ENCODE data around the gene TNFRSF9. TPM values are rescaled to one million over a fixed set of nuclear protein-coding genes. Genes with fewer than 3 reads are reported as not detected.

TNFRSF9 gene
- total RNA-seq, 4 donors from 2014 or later, result 0.48 TPM; not detected in 3

- peaks cover 0 to 55% (median 16%) of the 10 kb centered on the region in 4 donors for H3K36me3 ChIP-seq
- intact Hi-C loops (cut with DNase I; ENCODE audit: low total_unique reads) (no loop called here), in situ Hi-C loops (cut with MboI; ENCODE audit: low pct_ligation_motif_present in 1 of 4, low pct_unique_long_range_greater_than_20kb in 1 of 4, low sequenced_read_pairs in 3 of 4) (loop anchor here in 2 of 4 donors (10.0 to 25.0 kb wide), 2 partner anchors 339 to 887 kb away; partner anchors contain the start of gene SLC45A1 (in 1 of the 2))
- no peaks in the 10 kb centered on the region for H3K27me3 ChIP-seq
- 50 to 84% methylated on average over 5 to 8 of the region's 8 CpGs for WGBS, 2 donors (ENCODE audit: low coverage in 1 of 2)
- peaks cover 0 to 5% (median 0%) of the 10 kb centered on the region in 4 donors for H3K4me1 ChIP-seq
- TF ChIP-seq POLR2AphosphoS5 (IDR thresholded peaks at IDR 0.05) (peak in 1 of 3 donors; percentile 25), EP300 (IDR thresholded peaks at IDR 0.05; ENCODE audit: low read depth) (no peak), CTCF (IDR thresholded peaks at IDR 0.05) (peak; percentile 74 to 90 (median 87)), POLR2A (IDR thresholded peaks at IDR 0.05) (no peak)
- peak; percentile 80 for DNase-seq
- no peak overlapping the region for H3K27ac ChIP-seq
- no peak overlapping the region for H3K4me3 ChIP-seq
- no peaks in the 10 kb centered on the region for H3K9me3 ChIP-seq
Measured at GRCh38 chr1:7975212-7975865, 34.7 kb upstream of the TNFRSF9 start.

DNA sequence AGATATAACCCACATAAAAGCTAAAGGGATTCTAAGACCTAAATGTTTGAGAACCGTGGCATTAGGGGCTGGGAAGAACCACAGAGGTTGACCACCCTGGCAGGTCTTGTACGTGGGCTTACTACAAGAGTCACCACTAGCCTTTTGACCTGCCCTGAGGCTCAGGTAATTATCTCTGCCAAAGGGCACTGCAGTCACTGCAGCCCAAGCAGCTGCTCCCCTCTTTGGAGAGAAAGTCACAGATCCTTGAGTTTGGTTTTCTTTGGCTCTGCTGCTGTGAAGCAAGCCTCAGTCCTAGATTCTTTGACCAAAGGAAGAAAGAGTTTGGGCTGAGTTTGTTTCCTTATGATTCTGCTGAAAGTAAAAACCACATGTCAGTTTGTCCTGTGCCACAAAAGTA lies 32.4 kb upstream of the TNFRSF9 start:
- WGBS, 2 donors (ENCODE audit: low coverage in 1 of 2), result 82% methylated on average over 2 of the region's 2 CpGs; no CpG with 5 or more reads in 1 of the 2 donors
- intact Hi-C loops (cut with DNase I; ENCODE audit: low total_unique reads), result no loop called here
- H3K36me3 ChIP-seq, result peaks cover 0 to 54% (median 13%) of the 10 kb centered on the region in 4 donors

DNA sequence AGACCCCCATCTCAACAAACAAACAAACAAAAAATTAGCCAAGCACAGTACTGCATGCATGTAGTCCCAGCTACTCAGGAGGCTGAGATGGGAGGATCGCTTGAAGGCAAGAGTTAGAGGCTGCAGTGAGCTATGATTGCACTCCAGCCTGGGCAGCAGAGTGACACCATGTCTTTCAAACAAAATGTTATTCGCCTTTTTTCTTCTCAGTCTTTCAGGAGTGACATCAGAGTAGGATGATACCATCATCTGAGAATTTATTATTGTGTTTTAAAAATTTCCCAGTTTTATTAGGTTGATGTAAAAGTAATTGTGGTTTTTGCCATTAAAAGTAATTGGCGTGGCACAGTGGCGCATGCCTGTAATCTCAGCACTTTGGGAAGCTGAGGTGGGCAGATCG lies 31.6 kb upstream of the TNFRSF9 start:
- in situ Hi-C loops (cut with MboI; ENCODE audit: low pct_ligation_motif_present in 1 of 4, low pct_unique_long_range_greater_than_20kb in 1 of 4, low sequenced_read_pairs in 3 of 4), result loop anchor here in 1 of 4 donors (10.0 kb wide), 1 partner anchor 343 kb away; the partner anchor contains the start of gene SLC45A1

More for the DNA sequence above, 32.4 kb upstream of the TNFRSF9 start:
- in situ Hi-C loops (cut with MboI; ENCODE audit: low pct_ligation_motif_present in 1 of 4, low pct_unique_long_range_greater_than_20kb in 1 of 4, low sequenced_read_pairs in 3 of 4), result loop anchor here in 1 of 4 donors (10.0 kb wide), 1 partner anchor 342 kb away; the partner anchor contains the start of gene SLC45A1
- no peaks in the 10 kb centered on the region for H3K9me3 ChIP-seq
- H3K4me3 ChIP-seq, result no peak overlapping the region
- no peaks in the 10 kb centered on the region for H3K27me3 ChIP-seq
- no peak for TF ChIP-seq POLR2A (IDR thresholded peaks at IDR 0.05)
- TF ChIP-seq CTCF (IDR thresholded peaks at IDR 0.05), result no peak
- TF ChIP-seq POLR2AphosphoS5 (IDR thresholded peaks at IDR 0.05), result no peak
- no peak for TF ChIP-seq EP300 (IDR thresholded peaks at IDR 0.05; ENCODE audit: low read depth)
- no peak for DNase-seq
- H3K4me1 ChIP-seq, result peaks cover 0 to 5% (median 0%) of the 10 kb centered on the region in 4 donors
- H3K27ac ChIP-seq, result no peak overlapping the region

More for the DNA sequence above, 31.6 kb upstream of the TNFRSF9 start:
- Histone ChIP-seq H3K27ac (no peak overlapping the region), H3K9me3 (no peaks in the 10 kb centered on the region), H3K27me3 (no peaks in the 10 kb centered on the region), H3K36me3 (peaks cover 0 to 52% (median 14%) of the 10 kb centered on the region in 4 donors), H3K4me1 (peaks cover 0 to 8% (median under 1%) of the 10 kb centered on the region in 4 donors), H3K4me3 (no peak overlapping the region)
- intact Hi-C loops (cut with DNase I; ENCODE audit: low total_unique reads), result no loop called here
- WGBS, 2 donors (ENCODE audit: low coverage in 1 of 2), result 96% methylated on average over 4 to 5 of the region's 5 CpGs
- TF ChIP-seq EP300 (IDR thresholded peaks at IDR 0.05; ENCODE audit: low read depth), result no peak
- no peak for TF ChIP-seq POLR2A (IDR thresholded peaks at IDR 0.05)
- TF ChIP-seq POLR2AphosphoS5 (IDR thresholded peaks at IDR 0.05), result no peak
- TF ChIP-seq CTCF (IDR thresholded peaks at IDR 0.05), result no peak
- DNase-seq, result no peak

Measured in transverse colon (tissue), 4 donors.